Activated naive CD8-positive, alpha-beta T cell (primary cell): ENCODE data around the gene ALOX12.
A peak's percentile ranks its signal among the peaks of the same experiment; 100 is the strongest.
"Not testable (repeated sequence)": the region's sequence is repeated elsewhere in the genome, so short reads cannot be mapped to it uniquely, and the experiment has no call there.

ENCODE experiments used
- H3K27ac Mint-ChIP-seq: one replicate; pipeline ENCODE4 v1.8.0; 2021; ENCODE audit warnings: mixed read lengths
- H3K27me3 Mint-ChIP-seq: one replicate; pipeline ENCODE4 v1.8.0; 2021; ENCODE audit warnings: mixed read lengths
- H3K36me3 Mint-ChIP-seq: one replicate; pipeline ENCODE4 v1.8.0; 2021; ENCODE audit warnings: mixed read lengths
- H3K4me1 Mint-ChIP-seq: one replicate; pipeline ENCODE4 v1.8.0; 2021; ENCODE audit warnings: low read depth, mixed read lengths
- H3K4me3 Mint-ChIP-seq: one replicate; pipeline ENCODE4 v1.8.0; 2021; ENCODE audit warnings: mild to moderate bottlenecking, mixed read lengths
- H3K9me3 Mint-ChIP-seq: one replicate; pipeline ENCODE4 v1.8.0; 2021; ENCODE audit warnings: low read depth, mixed read lengths

Gene ALOX12

GRCh38 chr17:7043182-7043496 is 47.3 kb downstream of the ALOX12 start:
- Mint-ChIP-seq H3K9me3 (no peaks in the 10 kb centered on the region), H3K36me3 (no peaks in the 10 kb centered on the region), H3K27ac (peak overlapping the region; percentile 28), H3K4me3 (peak overlapping the region; percentile 80), H3K27me3 (no peaks in the 10 kb centered on the region), H3K4me1 (peaks cover 41% of the 10 kb centered on the region)

DNA sequence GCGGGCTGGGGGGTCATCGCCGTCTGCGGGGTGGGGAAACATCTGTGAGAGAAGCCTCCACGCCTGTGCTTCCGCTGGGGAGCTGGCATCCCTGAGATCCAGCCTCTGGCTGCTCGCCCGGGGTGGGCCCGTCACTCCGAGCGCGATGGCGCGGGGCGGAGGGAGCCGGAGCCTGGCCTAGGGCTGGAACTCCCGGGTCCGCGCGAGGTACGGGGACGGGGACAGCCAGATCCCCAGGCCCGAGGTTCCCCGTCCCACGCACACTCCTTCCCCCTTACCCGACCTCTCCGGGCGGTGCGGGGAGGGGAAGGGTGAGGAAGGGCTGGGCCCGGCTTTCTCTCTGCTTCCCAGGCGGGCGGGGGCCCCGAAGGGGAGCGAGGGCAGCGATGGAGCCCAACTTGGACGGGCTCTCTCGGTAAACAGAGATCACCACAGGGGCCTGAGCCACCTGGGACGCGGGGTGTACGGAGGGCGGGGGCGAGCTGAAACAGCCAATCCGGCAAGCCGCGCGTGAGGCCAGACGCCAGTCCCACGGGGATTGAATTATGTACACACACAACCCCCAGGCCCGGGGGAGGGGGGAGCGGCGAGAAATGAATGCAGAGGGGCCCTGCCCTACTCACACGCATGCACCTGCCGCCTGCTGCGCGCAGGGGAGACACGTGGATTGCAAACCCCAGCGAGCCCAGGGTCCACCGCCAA is 47.8 kb downstream of the ALOX12 start, which contains the start of gene SLC16A11:
TSS of gene SLC16A11 (minus strand) at position 596 of the 702 bp plus-strand sequence. CDS start at position 17, 579 bp downstream.
- Mint-ChIP-seq H3K27ac (peak within 1 kb of the TSS; percentile 28), H3K4me3 (peak within 1 kb of the TSS; percentile 80), H3K4me1 (peaks cover 36% of the 10 kb centered on the region), H3K27me3 (no peaks in the 10 kb centered on the region), H3K36me3 (no peaks in the 10 kb centered on the region), H3K9me3 (no peaks in the 10 kb centered on the region)

GRCh38 chr17:7045492-7046126 is 49.8 kb downstream of the ALOX12 start:
- Mint-ChIP-seq H3K4me1 (peaks cover 31% of the 10 kb centered on the region), H3K4me3 (peak overlapping the region; percentile 84), H3K27ac (peak overlapping the region; percentile 43), H3K27me3 (peaks cover 2% of the 10 kb centered on the region), H3K9me3 (no peaks in the 10 kb centered on the region), H3K36me3 (no peaks in the 10 kb centered on the region)

- H3K4me1 Mint-ChIP-seq, result peaks cover 31% of the 10 kb centered on the region
- no peaks in the 10 kb centered on the region for H3K36me3 Mint-ChIP-seq
- H3K27ac Mint-ChIP-seq, result peak overlapping the region; percentile 43
- H3K4me3 Mint-ChIP-seq, result peak overlapping the region; percentile 84
- no peaks in the 10 kb centered on the region for H3K9me3 Mint-ChIP-seq
- H3K27me3 Mint-ChIP-seq, result peaks cover 2% of the 10 kb centered on the region
Measured at GRCh38 chr17:7046127-7046724, 50.4 kb downstream of the ALOX12 start.

DNA sequence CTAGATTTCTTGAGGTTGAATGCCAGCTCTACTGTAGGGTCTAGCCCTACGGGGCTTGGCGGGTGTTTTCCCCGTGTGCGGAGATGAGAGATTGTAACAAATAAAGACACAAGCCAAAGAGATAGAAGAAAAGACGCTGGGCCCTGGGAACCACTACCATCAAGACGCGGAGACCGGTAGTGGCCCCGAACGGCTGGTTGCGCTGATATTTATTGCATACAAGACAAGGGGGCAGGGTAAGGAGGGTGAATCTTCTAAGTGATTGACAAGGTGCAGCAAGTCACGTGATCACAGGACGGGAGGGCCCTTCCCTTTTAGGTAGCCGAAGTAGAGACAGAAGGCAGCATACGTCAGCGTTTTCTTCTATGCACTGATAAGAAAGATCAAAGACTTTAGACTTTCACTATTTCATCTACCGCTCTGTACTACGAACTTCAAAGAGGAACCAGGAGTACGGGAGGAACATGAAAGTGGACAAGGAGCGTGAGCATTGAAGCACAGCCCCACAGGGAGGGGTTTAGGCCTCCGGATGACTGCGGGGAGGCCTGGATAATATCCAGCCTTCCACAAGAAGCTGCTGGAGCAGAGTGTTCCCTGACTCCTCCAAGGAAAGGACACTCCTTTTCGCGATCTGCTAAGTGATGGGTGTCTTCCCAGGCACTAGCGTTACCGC is 51.0 kb downstream of the ALOX12 start:
- not testable (repeated sequence) for H3K36me3 Mint-ChIP-seq, H3K27me3 Mint-ChIP-seq, H3K9me3 Mint-ChIP-seq
- H3K4me3 Mint-ChIP-seq, result peak overlapping the region; percentile 84
- H3K4me1 Mint-ChIP-seq, result peaks cover 28% of the 10 kb centered on the region
- peak overlapping the region; percentile 35 for H3K27ac Mint-ChIP-seq

GRCh38 chr17:7047566-7047965 is 51.7 kb downstream of the ALOX12 start:
- H3K4me1 Mint-ChIP-seq, result peaks cover 26% of the 10 kb centered on the region
- H3K4me3 Mint-ChIP-seq, result peak overlapping the region; percentile 84
- no peaks in the 10 kb centered on the region for H3K9me3 Mint-ChIP-seq
- H3K36me3 Mint-ChIP-seq, result no peaks in the 10 kb centered on the region
- H3K27me3 Mint-ChIP-seq, result peaks cover 2% of the 10 kb centered on the region
- H3K27ac Mint-ChIP-seq, result no peak overlapping the region

- Mint-ChIP-seq H3K27ac (no peak overlapping the region), H3K36me3 (no peaks in the 10 kb centered on the region), H3K4me3 (no peak overlapping the region), H3K9me3 (no peaks in the 10 kb centered on the region), H3K4me1 (peaks cover 23% of the 10 kb centered on the region), H3K27me3 (peaks cover 2% of the 10 kb centered on the region)
Measured at GRCh38 chr17:7048968-7049367, 53.1 kb downstream of the ALOX12 start.

DNA sequence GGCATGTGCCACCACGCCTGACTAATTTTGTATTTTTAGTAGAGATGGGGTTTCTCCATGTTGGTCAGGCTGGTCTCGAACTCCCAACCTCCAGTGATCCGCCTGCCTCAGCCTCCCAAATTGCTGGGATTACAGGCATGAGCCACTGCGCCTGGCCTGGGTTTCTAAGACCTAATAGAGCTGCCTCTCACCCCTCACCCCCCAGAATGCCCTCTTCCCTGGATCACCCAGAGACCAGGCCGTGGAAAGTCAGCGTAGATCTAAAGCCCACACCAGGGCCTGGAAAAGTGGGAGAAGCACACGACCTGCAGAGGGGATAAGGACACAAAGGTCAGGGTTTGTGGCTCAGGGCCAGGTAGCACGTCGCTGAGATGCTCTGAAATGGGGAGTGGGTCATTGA is 54.7 kb downstream of the ALOX12 start:
- H3K27me3 Mint-ChIP-seq, H3K9me3 Mint-ChIP-seq, H3K27ac Mint-ChIP-seq, H3K4me3 Mint-ChIP-seq, H3K36me3 Mint-ChIP-seq: not testable (repeated sequence)
- peaks cover 22% of the 10 kb centered on the region for H3K4me1 Mint-ChIP-seq

GRCh38 chr17:7056386-7056785 is 60.5 kb downstream of the ALOX12 start:
- H3K27me3 Mint-ChIP-seq, result no peaks in the 10 kb centered on the region
- H3K4me3 Mint-ChIP-seq, result no peak overlapping the region
- H3K9me3 Mint-ChIP-seq, result no peaks in the 10 kb centered on the region
- H3K36me3 Mint-ChIP-seq, result no peaks in the 10 kb centered on the region
- no peak overlapping the region for H3K27ac Mint-ChIP-seq
- H3K4me1 Mint-ChIP-seq, result peaks cover 16% of the 10 kb centered on the region

- H3K27me3 Mint-ChIP-seq, result peaks cover 5% of the 10 kb centered on the region
- H3K36me3 Mint-ChIP-seq, result no peaks in the 10 kb centered on the region
- H3K9me3 Mint-ChIP-seq, result no peaks in the 10 kb centered on the region
- H3K4me3 Mint-ChIP-seq, result no peak overlapping the region
- peaks cover 16% of the 10 kb centered on the region for H3K4me1 Mint-ChIP-seq
- H3K27ac Mint-ChIP-seq, result no peak overlapping the region
Measured at GRCh38 chr17:7058831-7059447, 63.1 kb downstream of the ALOX12 start.
